K562 (cell line): ENCODE measurements around the gene ITGA6. TPM values are rescaled to one million over a fixed set of nuclear protein-coding genes. Genes with fewer than 3 reads are reported as not detected.

Source experiments
- ATAC-seq: fragments of 200-7000 bp; cut with Tn5 transposase; 3 replicates; pipeline ENCODE4 v1.9.1; 2020; ENCODE audit warnings: moderate library complexity
- BruUV-seq: library from RNA; stranded (reverse); fragments of 400-500 nt; replicated peaks from 2 replicates; lab custom pipeline; 2021; lab: Mats Ljungman, UMichigan
- CTCF ChIA-PET: fragments of 300-600 bp; formaldehyde crosslinking; extraction: SDS; loops from one replicate; lab custom pipeline; 2021; ENCODE audit warnings: low intra/inter-chr PET ratio; lab: Yijun Ruan, JAX
- POLR2A ChIA-PET: fragments of 300-600, 350-650 bp; sonication (Branson Sonifier 250); formaldehyde crosslinking; extraction: SDS; loops from one replicate; lab custom pipeline; 2021; ENCODE audit warnings: antibody characterized with exemption, inconsistent platforms; lab: Yijun Ruan, JAX
- DNase-seq, 4 experiments: peaks; one replicate each; pipeline versions ENCODE4 v3.0.0 to v3.0.0-alpha.2; 2011 to 2018; ENCODE audit warnings: low spot score in 3 of 4, mixed read lengths in 3 of 4; ENCODE audit errors: extremely low read depth in 1 of 4
- FAIRE-seq: peaks from 2 replicates; lab custom pipeline; 2011; peaks lifted over from hg19 to GRCh38; lab: Jason Lieb, UNC
- H2AFZ ChIP-seq: 2 replicates; pipeline ENCODE4 v1.6.0; 2011; ENCODE audit warnings: low read depth, low read length, control low read depth, inconsistent platforms
- H3K27ac ChIP-seq: fragments of 200-600 bp; 3 replicates; pipeline ENCODE4 v1.8.0; 2011; ENCODE audit warnings: low read depth, mild to moderate bottlenecking, control low read depth, inconsistent platforms, low read length, moderate library complexity, mixed read lengths; ENCODE audit errors: extremely low read depth
- H3K27me3 ChIP-seq, 2 experiments: fragments of 300-600 bp in 1 of 2; 2 replicates in 1 of 2; 3 replicates in 1 of 2; pipeline versions ENCODE4 v1.6.0 to v1.8.0; 2011; ENCODE audit warnings: inconsistent platforms in 2 of 2, low read length in 2 of 2, mild to moderate bottlenecking in 1 of 2, mixed read lengths in 1 of 2, moderate library complexity in 1 of 2; ENCODE audit not compliant: control insufficient read depth in 2 of 2, insufficient read depth in 2 of 2
- H3K36me3 ChIP-seq: fragments of 300-600 bp; 3 replicates; pipeline ENCODE4 v1.8.0; 2011; ENCODE audit warnings: mild to moderate bottlenecking, low read length, inconsistent platforms; ENCODE audit not compliant: control insufficient read depth, insufficient read depth
- H3K4me1 ChIP-seq, 2 experiments: fragments of 200-600 bp in 1 of 2; replicated peaks in 1 of 2; 2 replicates in 1 of 2; 3 replicates in 1 of 2; pipeline versions ENCODE4 v1.5.1 to v1.8.0; 2011; ENCODE audit warnings: inconsistent platforms in 2 of 2, low read length in 2 of 2, mild to moderate bottlenecking in 1 of 2, mixed read lengths in 1 of 2, moderate library complexity in 1 of 2; ENCODE audit not compliant: control insufficient read depth in 2 of 2, insufficient read depth in 2 of 2
- H3K4me2 ChIP-seq: 2 replicates; pipeline ENCODE4 v1.6.1; 2011; ENCODE audit warnings: low read length, control low read depth, inconsistent platforms, mixed read lengths; ENCODE audit not compliant: insufficient read depth
- H3K4me3 ChIP-seq: fragments of 200-600 bp; sonication (generic), shearing (Covaris generic); 2 replicates; pipeline ENCODE4 v1.5.1; 2016; ENCODE audit warnings: control low read depth, inconsistent platforms
- H3K79me2 ChIP-seq: fragments of 200-600 bp; 3 replicates; pipeline ENCODE4 v1.8.0; 2011; ENCODE audit warnings: low read length, inconsistent platforms; ENCODE audit not compliant: control insufficient read depth, insufficient read depth
- H3K9ac ChIP-seq, 2 experiments: 2 replicates each; pipeline versions ENCODE4 v1.6.0 to v1.6.1; 2011; ENCODE audit warnings: low read depth in 2 of 2, low read length in 2 of 2, control low read depth in 1 of 2, inconsistent platforms in 1 of 2, mild to moderate bottlenecking in 1 of 2, mixed read lengths in 1 of 2; ENCODE audit not compliant: insufficient read depth in 1 of 2
- H3K9me1 ChIP-seq: one replicate; pipeline ENCODE4 v1.6.0; 2011; ENCODE audit warnings: inconsistent platforms, mild to moderate bottlenecking, low read length, moderate library complexity; ENCODE audit not compliant: control insufficient read depth, insufficient read depth
- H3K9me3 ChIP-seq: replicated peaks from 2 replicates; pipeline ENCODE4 v1.5.1; 2011; ENCODE audit warnings: low read depth, low read length, inconsistent platforms; ENCODE audit not compliant: control insufficient read depth, insufficient read depth
- H4K20me1 ChIP-seq: replicated peaks from 2 replicates; pipeline ENCODE4 v1.6.1; 2011; ENCODE audit warnings: low read length, inconsistent platforms, mixed read lengths; ENCODE audit not compliant: control insufficient read depth, insufficient read depth
- FOXP4 ChIP-seq: sonication (generic); formaldehyde crosslinking; IDR thresholded peaks from 2 replicates; pipeline ENCODE4 v1.8.0; 2022; ENCODE audit warnings: mild to moderate bottlenecking, missing genetic modification reagents, borderline replicate concordance
- GTF2B ChIP-seq: IDR thresholded peaks from 2 replicates; pipeline ENCODE4 v1.6.1; 2011; ENCODE audit not compliant: insufficient read length; ENCODE audit errors: extremely low read depth
- IRF1 ChIP-seq: sonication (generic); formaldehyde crosslinking; IDR thresholded peaks from 2 replicates; pipeline ENCODE4 v1.8.0; 2022; ENCODE audit warnings: missing genetic modification reagents, mild to moderate bottlenecking, borderline replicate concordance
- JUND ChIP-seq, 2 experiments: IDR thresholded peaks; 2 replicates in 1 of 2; 3 replicates in 1 of 2; pipeline ENCODE4 v1.6.1; 2011; ENCODE audit warnings: borderline replicate concordance in 2 of 2, low read depth in 2 of 2, low read length in 2 of 2, improper control_type of control experiment in 1 of 2, missing biosample characterization in 1 of 2, missing genetic modification characterization in 1 of 2, missing genetic modification reagents in 1 of 2
- KLF16 ChIP-seq: IDR thresholded peaks from 2 replicates; pipeline ENCODE4 v1.6.1; 2016; ENCODE audit warnings: antibody characterized with exemption
- NBN ChIP-seq: fragments of 450-650 bp; IDR thresholded peaks from 2 replicates; pipeline ENCODE4 v1.6.1; 2016; ENCODE audit warnings: low read depth, mild to moderate bottlenecking
- NKRF ChIP-seq: fragments of 450-650 bp; IDR thresholded peaks from 2 replicates; pipeline ENCODE4 v1.6.1; 2016; ENCODE audit warnings: borderline replicate concordance
- RNF2 ChIP-seq: sonication (generic); IDR thresholded peaks from 2 replicates; pipeline ENCODE4 v1.6.1; 2016
- SAFB2 ChIP-seq: fragments of 200-400 bp; formaldehyde crosslinking; IDR thresholded peaks from 2 replicates; pipeline ENCODE4 v1.6.1; 2018; ENCODE audit warnings: borderline replicate concordance, low read length, low read depth, moderate library complexity; ENCODE audit not compliant: severe bottlenecking
- SMAD4 ChIP-seq: fragments of 250-450 bp; sonication (Bioruptor Pico); conservative IDR thresholded peaks from 2 replicates; pipeline ENCODE4 v1.8.0; 2021; ENCODE audit warnings: inconsistent platforms, mild to moderate bottlenecking, moderate library complexity
- THRB ChIP-seq: fragments of 450-650 bp; formaldehyde crosslinking; conservative IDR thresholded peaks from 2 replicates; pipeline ENCODE4 v1.4.0; 2022; ENCODE audit warnings: mild to moderate bottlenecking, missing genetic modification characterization
- YY1 ChIP-seq, 3 experiments: IDR thresholded peaks; 2 replicates each; pipeline ENCODE4 v1.6.1; 2011; ENCODE audit warnings: low read length in 2 of 3, mild to moderate bottlenecking in 2 of 3, moderate library complexity in 2 of 3, borderline replicate concordance in 1 of 3, control low read depth in 1 of 3, low read depth in 1 of 3; ENCODE audit not compliant: insufficient read depth in 3 of 3, insufficient replicate concordance in 2 of 3, control insufficient read depth in 1 of 3, insufficient read length in 1 of 3; ENCODE audit errors: extremely low read depth in 1 of 3
- WGBS: fragments of 100-300 bp; shearing (Covaris generic); methylation state at CpG from one replicate; pipeline ENCODE4 v1.1.6; 2016; ENCODE audit warnings: low coverage, mixed read lengths; ENCODE audit not compliant: insufficient coverage; ENCODE audit errors: missing lambda C conversion rate; 5-methylcytosine and 5-hydroxymethylcytosine counted together
- in situ Hi-C: fragments of 300-500 bp; cut with MboI; formaldehyde crosslinking; loops from 4 replicates; pipeline ENCODE4 v1.15.0; 2018; ENCODE audit warnings: inconsistent platforms, mixed read lengths
- intact Hi-C: fragments of 100-400 bp; cut with micrococcal nuclease; formaldehyde crosslinking; loops from 2 replicates; pipeline ENCODE4 v1.14.2; 2022
- polyA plus RNA-seq, 8 experiments: library from polyadenylated mRNA; depleted of rRNA in 4 of 8; stranded (reverse) in 5 of 8; unstranded in 3 of 8; fragments of >200 nt; fragmentation: Nextera tagmentation in 2 of 8; fragmentation: Illumina TruSeq in 1 of 8; extraction: Ambion mirVana in 2 of 8; extraction: Trizol in 1 of 8; gene quantifications; 2 replicates each; pipeline versions ENCODE4 v1.2.1 to v1.2.3, GENCODE V29; 2011 to 2014; ENCODE audit warnings: inconsistent platforms in 1 of 8, missing spikeins in 1 of 8
- total RNA-seq, 7 experiments: library from RNA; depleted of rRNA in 6 of 7; stranded (reverse); fragments of >200 nt in 6 of 7; fragmentation: Illumina TruSeq in 2 of 7; extraction: Trizol in 2 of 7; gene quantifications; 2 replicates each; pipeline versions ENCODE4 v1.2.1 to v1.2.3, GENCODE V29; 2011 to 2021; ENCODE audit warnings: low replicate concordance in 1 of 7

The ITGA6 gene
- total and polyA plus RNA-seq, 9 of the 15 experiments (the other 6 are each of a cell fraction or from before 2014, with no cell fraction given): 0.01 to 0.29 (median 0.05) TPM; not detected in 5

GRCh38 chr2:172449911-172450550 is 22.6 kb downstream of the ITGA6 start:
- CTCF ChIA-PET: interaction anchor here (0.6 kb wide), 1 partner anchor 113 kb away, joined by 4 read pairs; no protein-coding TSS in a partner anchor
- Histone ChIP-seq H3K4me1 (no peaks in the 10 kb centered on the region), H3K4me2 (no peak overlapping the region), H3K27me3 (peaks cover 11 to 27% of the 10 kb centered on the region in 2 experiments), H2AFZ (no peak overlapping the region), H3K9ac (no peak overlapping the region), H3K36me3 (no peaks in the 10 kb centered on the region), H3K9me1 (no peaks in the 10 kb centered on the region), H3K27ac (no peak overlapping the region), H3K79me2 (no peaks in the 10 kb centered on the region), H4K20me1 (no peaks in the 10 kb centered on the region), H3K4me3 (no peak overlapping the region), H3K9me3 (no peaks in the 10 kb centered on the region)
- POLR2A ChIA-PET: interaction anchor here (0.5 kb wide), 1 partner anchor 13 kb away, joined by 3 read pairs; no protein-coding TSS in a partner anchor
- no peak for DNase-seq
- no peak for TF ChIP-seq SMAD4 (CRISPR knock-in tag)
- no peak for TF ChIP-seq RNF2
- no peak for TF ChIP-seq NKRF
- TF ChIP-seq YY1 (IDR thresholded peaks at IDR 0.05; ENCODE audit: borderline replicate concordance in 1 of 3, control insufficient read depth in 1 of 3, extremely low read depth in 1 of 3, insufficient read depth in 3 of 3, insufficient read length in 1 of 3, insufficient replicate concordance in 2 of 3, low read depth in 1 of 3, low read length in 2 of 3): no peak
- TF ChIP-seq FOXP4 (CRISPR knock-in tag): no peak
- TF ChIP-seq JUND (IDR thresholded peaks at IDR 0.05; ENCODE audit: borderline replicate concordance, low read depth, low read length): no peak
- TF ChIP-seq JUND (tag; IDR thresholded peaks at IDR 0.05; ENCODE audit: borderline replicate concordance, low read depth, low read length): no peak
- TF ChIP-seq IRF1 (CRISPR knock-in tag): no peak
- no peak for TF ChIP-seq NBN
- no peak for TF ChIP-seq GTF2B
- TF ChIP-seq KLF16: no peak
- no peak for TF ChIP-seq SAFB2
- TF ChIP-seq THRB (CRISPR knock-in tag): no peak
- no peak for ATAC-seq
- in situ Hi-C loops: loop anchor here (25.0 kb wide), 1 partner anchor 863 kb away; no protein-coding TSS in a partner anchor
- intact Hi-C loops: no loop called here
- 3% methylated on average over 8 of the region's 8 CpGs for WGBS
- no peak for FAIRE-seq
- no TSS peak for BruUV-seq
